GM12878 (cell line): ENCODE data around the gene ZBTB22. TPM values are rescaled to one million over a fixed set of nuclear protein-coding genes. Genes with fewer than 3 reads are reported as not detected.

Source experiments
- BHLHE40 ChIP-seq, 2 experiments: fragments of 450-650 bp in 1 of 2; IDR thresholded peaks; 2 replicates each; pipeline ENCODE4 v1.6.1; 2011 to 2017; ENCODE audit warnings: low read depth in 2 of 2, borderline replicate concordance in 1 of 2, improper control_type of control experiment in 1 of 2, low read length in 1 of 2, mild to moderate bottlenecking in 1 of 2
- CBX3 ChIP-seq: fragments of 200-600 bp; sonication (generic); IDR thresholded peaks from 2 replicates; pipeline ENCODE4 v1.6.1; 2016; ENCODE audit warnings: low read depth, borderline replicate concordance
- CEBPB ChIP-seq, 2 experiments: fragments of 150-350 bp in 1 of 2; IDR thresholded peaks; 2 replicates each; pipeline ENCODE4 v1.6.1; 2012 to 2014; ENCODE audit warnings: low read depth in 2 of 2, low read length in 2 of 2, borderline replicate concordance in 1 of 2, inconsistent platforms in 1 of 2
- CHD2 ChIP-seq: IDR thresholded peaks from 2 replicates; pipeline ENCODE4 v1.6.1; 2011; ENCODE audit warnings: low read depth, low read length, improper control_type of control experiment, borderline replicate concordance
- DPF2 ChIP-seq: fragments of 450-650 bp; IDR thresholded peaks from 2 replicates; pipeline ENCODE4 v1.6.1; 2017; ENCODE audit warnings: mild to moderate bottlenecking
- FOXK2 ChIP-seq: fragments of 450-650 bp; IDR thresholded peaks from 2 replicates; pipeline ENCODE4 v1.6.1; 2017; ENCODE audit warnings: mild to moderate bottlenecking, moderate library complexity
- FOXM1 ChIP-seq: IDR thresholded peaks from 2 replicates; pipeline ENCODE4 v1.6.1; 2012; ENCODE audit warnings: low read depth, mild to moderate bottlenecking, inconsistent platforms, low read length, moderate library complexity
- MXI1 ChIP-seq: fragments of 150-350 bp; IDR thresholded peaks from 2 replicates; pipeline ENCODE4 v1.6.1; 2011; ENCODE audit warnings: low read depth, mild to moderate bottlenecking, inconsistent platforms, low read length, improper control_type of control experiment
- NR2F1 ChIP-seq: fragments of 450-650 bp; conservative IDR thresholded peaks from 2 replicates; pipeline ENCODE4 v1.6.1; 2017; ENCODE audit warnings: mild to moderate bottlenecking
- PAX5 ChIP-seq: IDR thresholded peaks from 2 replicates; pipeline ENCODE4 v1.6.1; 2011; ENCODE audit warnings: low read depth, low read length, borderline replicate concordance
- POU2F2 ChIP-seq: IDR thresholded peaks from 3 replicates; pipeline ENCODE4 v1.6.1; 2011; ENCODE audit warnings: low read depth, mild to moderate bottlenecking, low read length, borderline replicate concordance
- SIN3A ChIP-seq: IDR thresholded peaks from 2 replicates; pipeline ENCODE4 v1.6.1; 2012; ENCODE audit warnings: low read depth, low read length, improper control_type of control experiment
- SMAD1 ChIP-seq: fragments of 450-650 bp; IDR thresholded peaks from 2 replicates; pipeline ENCODE4 v1.6.1; 2018; ENCODE audit warnings: mild to moderate bottlenecking, low read depth; ENCODE audit not compliant: partially characterized antibody
- SREBF1 ChIP-seq: IDR thresholded peaks from 2 replicates; pipeline ENCODE4 v1.6.1; 2012; ENCODE audit warnings: mild to moderate bottlenecking, low read length
- SREBF2 ChIP-seq: IDR thresholded peaks from 2 replicates; pipeline ENCODE4 v1.6.1; 2012; ENCODE audit warnings: mild to moderate bottlenecking, low read length
- STAT1 ChIP-seq: fragments of 450-650 bp; conservative IDR thresholded peaks from 2 replicates; pipeline ENCODE4 v1.6.1; 2014; ENCODE audit warnings: antibody characterized with exemption, mild to moderate bottlenecking
- YY1 ChIP-seq: IDR thresholded peaks from 2 replicates; pipeline ENCODE4 v1.6.1; 2011; ENCODE audit warnings: low read depth, mild to moderate bottlenecking, low read length
- polyA plus RNA-seq, 11 experiments: library from polyadenylated mRNA; depleted of rRNA in 4 of 11; unstranded in 6 of 11; stranded (reverse) in 5 of 11; fragments of >200 nt; fragmentation: Nextera tagmentation in 4 of 11; fragmentation: Illumina TruSeq in 1 of 11; extraction: Ambion mirVana in 4 of 11; extraction: Trizol in 1 of 11; gene quantifications; 1 replicate in 1 of 11; 2 replicates in 10 of 11; pipeline versions ENCODE4 v1.2.1 to v1.2.3, GENCODE V29; 2011 to 2016; ENCODE audit warnings: inconsistent platforms in 2 of 11, missing spikeins in 2 of 11, low read depth in 1 of 11
- total RNA-seq, 4 experiments: library from RNA; depleted of rRNA in 3 of 4; stranded (reverse); fragments of >200 nt in 3 of 4; fragmentation: Illumina TruSeq in 1 of 4; extraction: Trizol in 1 of 4; gene quantifications; 2 replicates each; pipeline versions ENCODE4 v1.2.1 to v1.2.3, GENCODE V29; 2013 to 2021
- TF ChIP-seq, protein P1 (sequence below): fragments of 450-650 bp; IDR thresholded peaks from 2 replicates; pipeline ENCODE4 v1.6.1; 2018; ENCODE audit warnings: mild to moderate bottlenecking, low read depth, moderate library complexity; ENCODE audit not compliant: partially characterized antibody
- TF ChIP-seq, protein P2 (sequence below): fragments of 450-650 bp; IDR thresholded peaks from 2 replicates; pipeline ENCODE4 v1.6.1; 2017; ENCODE audit warnings: mild to moderate bottlenecking, low read depth, inconsistent platforms; ENCODE audit not compliant: poor library complexity, severe bottlenecking
- TF ChIP-seq, protein P3 (sequence below): IDR thresholded peaks from 2 replicates; pipeline ENCODE4 v1.6.1; 2011; ENCODE audit warnings: mild to moderate bottlenecking, low read depth, low read length, moderate library complexity; ENCODE audit not compliant: insufficient replicate concordance
- TF ChIP-seq, protein P4 (sequence below): IDR thresholded peaks from 2 replicates; pipeline ENCODE4 v1.6.1; 2011; ENCODE audit warnings: low read depth, mild to moderate bottlenecking, low read length, moderate library complexity, borderline replicate concordance; ENCODE audit errors: extremely low read depth
- TF ChIP-seq, protein P5 (sequence below): fragments of 150-350 bp; IDR thresholded peaks from 2 replicates; pipeline ENCODE4 v1.6.1; 2014; ENCODE audit warnings: mild to moderate bottlenecking, low read depth, low read length

Gene ZBTB22
- total and polyA plus RNA-seq, 10 of the 15 experiments (the other 5 are each of a cell fraction or from before 2014, with no cell fraction given) = 0.11 to 9.9 (median 4.8) TPM

DNA sequence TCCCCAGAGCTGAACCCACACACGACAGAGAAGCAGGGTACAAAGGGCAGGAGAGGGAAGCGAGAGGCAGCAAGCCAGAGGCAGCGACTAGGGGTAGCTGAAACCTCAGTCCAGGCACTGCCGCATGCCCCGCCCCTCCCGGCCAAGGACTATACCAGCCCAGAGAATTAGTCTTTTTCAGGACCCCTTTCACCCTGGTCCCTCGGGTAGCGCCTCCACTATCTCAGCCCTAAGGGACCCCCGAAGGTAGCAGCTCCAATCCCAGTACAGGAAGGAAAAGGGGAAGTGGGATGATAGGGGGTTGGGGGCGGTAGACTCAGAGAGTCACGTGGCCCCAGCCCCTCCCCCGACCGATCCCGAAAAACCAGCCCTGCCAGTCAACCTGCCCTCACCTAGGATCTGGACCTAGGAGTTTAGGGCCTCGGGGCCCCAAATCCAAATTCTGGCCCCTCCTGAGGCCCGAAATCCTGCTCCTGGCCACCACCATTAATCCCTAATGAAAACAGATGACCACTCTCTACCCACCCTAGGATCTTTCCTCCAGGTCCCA lies 20.1 kb downstream of the ZBTB22 start (continued):
- no peak for TF ChIP-seq CEBPB (IDR thresholded peaks at IDR 0.05; ENCODE audit: borderline replicate concordance in 1 of 2, low read depth in 2 of 2, low read length in 2 of 2)
- no peak for TF ChIP-seq SREBF2
- no peak for TF ChIP-seq STAT1
- no peak for TF ChIP-seq SREBF1
- TF ChIP-seq, protein P1, sequence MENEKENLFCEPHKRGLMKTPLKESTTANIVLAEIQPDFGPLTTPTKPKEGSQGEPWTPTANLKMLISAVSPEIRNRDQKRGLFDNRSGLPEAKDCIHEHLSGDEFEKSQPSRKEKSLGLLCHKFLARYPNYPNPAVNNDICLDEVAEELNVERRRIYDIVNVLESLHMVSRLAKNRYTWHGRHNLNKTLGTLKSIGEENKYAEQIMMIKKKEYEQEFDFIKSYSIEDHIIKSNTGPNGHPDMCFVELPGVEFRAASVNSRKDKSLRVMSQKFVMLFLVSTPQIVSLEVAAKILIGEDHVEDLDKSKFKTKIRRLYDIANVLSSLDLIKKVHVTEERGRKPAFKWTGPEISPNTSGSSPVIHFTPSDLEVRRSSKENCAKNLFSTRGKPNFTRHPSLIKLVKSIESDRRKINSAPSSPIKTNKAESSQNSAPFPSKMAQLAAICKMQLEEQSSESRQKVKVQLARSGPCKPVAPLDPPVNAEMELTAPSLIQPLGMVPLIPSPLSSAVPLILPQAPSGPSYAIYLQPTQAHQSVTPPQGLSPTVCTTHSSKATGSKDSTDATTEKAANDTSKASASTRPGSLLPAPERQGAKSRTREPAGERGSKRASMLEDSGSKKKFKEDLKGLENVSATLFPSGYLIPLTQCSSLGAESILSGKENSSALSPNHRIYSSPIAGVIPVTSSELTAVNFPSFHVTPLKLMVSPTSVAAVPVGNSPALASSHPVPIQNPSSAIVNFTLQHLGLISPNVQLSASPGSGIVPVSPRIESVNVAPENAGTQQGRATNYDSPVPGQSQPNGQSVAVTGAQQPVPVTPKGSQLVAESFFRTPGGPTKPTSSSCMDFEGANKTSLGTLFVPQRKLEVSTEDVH = no peak
- TF ChIP-seq CBX3 = no peak
- no peak for TF ChIP-seq CHD2
- TF ChIP-seq SMAD1 = no peak
- 0 out of 2 replicates have a peak, but pooled peaks have one; percentile 23 for TF ChIP-seq PAX5
- no peak for TF ChIP-seq FOXM1
- TF ChIP-seq, protein P2, sequence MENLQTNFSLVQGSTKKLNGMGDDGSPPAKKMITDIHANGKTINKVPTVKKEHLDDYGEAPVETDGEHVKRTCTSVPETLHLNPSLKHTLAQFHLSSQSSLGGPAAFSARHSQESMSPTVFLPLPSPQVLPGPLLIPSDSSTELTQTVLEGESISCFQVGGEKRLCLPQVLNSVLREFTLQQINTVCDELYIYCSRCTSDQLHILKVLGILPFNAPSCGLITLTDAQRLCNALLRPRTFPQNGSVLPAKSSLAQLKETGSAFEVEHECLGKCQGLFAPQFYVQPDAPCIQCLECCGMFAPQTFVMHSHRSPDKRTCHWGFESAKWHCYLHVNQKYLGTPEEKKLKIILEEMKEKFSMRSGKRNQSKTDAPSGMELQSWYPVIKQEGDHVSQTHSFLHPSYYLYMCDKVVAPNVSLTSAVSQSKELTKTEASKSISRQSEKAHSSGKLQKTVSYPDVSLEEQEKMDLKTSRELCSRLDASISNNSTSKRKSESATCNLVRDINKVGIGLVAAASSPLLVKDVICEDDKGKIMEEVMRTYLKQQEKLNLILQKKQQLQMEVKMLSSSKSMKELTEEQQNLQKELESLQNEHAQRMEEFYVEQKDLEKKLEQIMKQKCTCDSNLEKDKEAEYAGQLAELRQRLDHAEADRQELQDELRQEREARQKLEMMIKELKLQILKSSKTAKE = no peak
- no peak for TF ChIP-seq FOXK2
- TF ChIP-seq, protein P3, sequence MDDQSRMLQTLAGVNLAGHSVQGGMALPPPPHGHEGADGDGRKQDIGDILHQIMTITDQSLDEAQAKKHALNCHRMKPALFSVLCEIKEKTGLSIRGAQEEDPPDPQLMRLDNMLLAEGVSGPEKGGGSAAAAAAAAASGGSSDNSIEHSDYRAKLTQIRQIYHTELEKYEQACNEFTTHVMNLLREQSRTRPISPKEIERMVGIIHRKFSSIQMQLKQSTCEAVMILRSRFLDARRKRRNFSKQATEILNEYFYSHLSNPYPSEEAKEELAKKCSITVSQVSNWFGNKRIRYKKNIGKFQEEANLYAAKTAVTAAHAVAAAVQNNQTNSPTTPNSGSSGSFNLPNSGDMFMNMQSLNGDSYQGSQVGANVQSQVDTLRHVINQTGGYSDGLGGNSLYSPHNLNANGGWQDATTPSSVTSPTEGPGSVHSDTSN = no peak
- TF ChIP-seq BHLHE40 (IDR thresholded peaks at IDR 0.05; ENCODE audit: borderline replicate concordance in 1 of 2, low read depth in 2 of 2, low read length in 1 of 2) = peak in 1 of 2 experiments; percentile 74; a peak in 1 of 4 replicates
- TF ChIP-seq MXI1 = no peak
- peak; percentile 77 for TF ChIP-seq DPF2
- TF ChIP-seq NR2F1 = no peak
- no peak for TF ChIP-seq POU2F2
- TF ChIP-seq, protein P4, sequence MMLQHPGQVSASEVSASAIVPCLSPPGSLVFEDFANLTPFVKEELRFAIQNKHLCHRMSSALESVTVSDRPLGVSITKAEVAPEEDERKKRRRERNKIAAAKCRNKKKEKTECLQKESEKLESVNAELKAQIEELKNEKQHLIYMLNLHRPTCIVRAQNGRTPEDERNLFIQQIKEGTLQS = peak; percentile 35; the same call in 1 of the 2 replicates
- TF ChIP-seq, protein P5, sequence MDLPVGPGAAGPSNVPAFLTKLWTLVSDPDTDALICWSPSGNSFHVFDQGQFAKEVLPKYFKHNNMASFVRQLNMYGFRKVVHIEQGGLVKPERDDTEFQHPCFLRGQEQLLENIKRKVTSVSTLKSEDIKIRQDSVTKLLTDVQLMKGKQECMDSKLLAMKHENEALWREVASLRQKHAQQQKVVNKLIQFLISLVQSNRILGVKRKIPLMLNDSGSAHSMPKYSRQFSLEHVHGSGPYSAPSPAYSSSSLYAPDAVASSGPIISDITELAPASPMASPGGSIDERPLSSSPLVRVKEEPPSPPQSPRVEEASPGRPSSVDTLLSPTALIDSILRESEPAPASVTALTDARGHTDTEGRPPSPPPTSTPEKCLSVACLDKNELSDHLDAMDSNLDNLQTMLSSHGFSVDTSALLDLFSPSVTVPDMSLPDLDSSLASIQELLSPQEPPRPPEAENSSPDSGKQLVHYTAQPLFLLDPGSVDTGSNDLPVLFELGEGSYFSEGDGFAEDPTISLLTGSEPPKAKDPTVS = no peak
- TF ChIP-seq SIN3A = no peak
- 0 out of 2 replicates have a peak, but pooled peaks have one; percentile 16 for TF ChIP-seq YY1
